Common myeloid progenitor, CD34-positive (primary cell): ENCODE data around the gene FAM200A.

ENCODE experiments used
- CTCF ChIA-PET: fragments of 350-600 bp; sonication (Branson Sonifier 250); formaldehyde crosslinking; loops from one replicate; lab custom pipeline; 2021; ENCODE audit warnings: antibody characterized with exemption; lab: Charles Lee
- POLR2A ChIA-PET: fragments of 350-600 bp; sonication (Branson Sonifier 250); formaldehyde crosslinking; loops from one replicate; lab custom pipeline; 2021; ENCODE audit warnings: antibody characterized with exemption; lab: Charles Lee
- DNase-seq, 3 donors: peaks; one replicate each; pipeline versions ENCODE4 v3.0.0 to v3.0.0-alpha.2; 2013
- H3K27ac ChIP-seq, 2 experiments: 1 replicate in 1 of 2; 2 replicates in 1 of 2; pipeline ENCODE4 v1.7.0; 2013; ENCODE audit warnings: inconsistent platforms in 2 of 2, low read length in 2 of 2, mild to moderate bottlenecking in 2 of 2, low read depth in 1 of 2, moderate library complexity in 1 of 2; ENCODE audit not compliant: severe bottlenecking in 2 of 2, insufficient read depth in 1 of 2, poor library complexity in 1 of 2
- H3K27me3 ChIP-seq, 5 experiments: replicated peaks in 2 of 5; 1 replicate in 3 of 5; 2 replicates in 2 of 5; pipeline versions ENCODE4 v1.6.1 to v1.7.0; 2013; ENCODE audit warnings: low read length in 4 of 5, mild to moderate bottlenecking in 2 of 5, moderate library complexity in 2 of 5, inconsistent platforms in 1 of 5; ENCODE audit not compliant: insufficient read depth in 5 of 5, control insufficient read depth in 4 of 5
- H3K36me3 ChIP-seq, 4 experiments: 1 replicate in 2 of 4; 2 replicates in 2 of 4; pipeline versions ENCODE4 v1.6.1 to v1.7.0; 2013; ENCODE audit warnings: low read length in 3 of 4, control low read depth in 1 of 4, mild to moderate bottlenecking in 1 of 4; ENCODE audit not compliant: control insufficient read depth in 4 of 4, insufficient read depth in 4 of 4
- H3K4me1 ChIP-seq, 4 experiments: 1 replicate in 3 of 4; 2 replicates in 1 of 4; pipeline versions ENCODE4 v1.6.1 to v1.7.1; 2013; ENCODE audit warnings: low read length in 3 of 4, mild to moderate bottlenecking in 3 of 4, control low read depth in 1 of 4, inconsistent platforms in 1 of 4, moderate library complexity in 1 of 4; ENCODE audit not compliant: control insufficient read depth in 4 of 4, insufficient read depth in 4 of 4; ENCODE audit errors: control extremely low read depth in 1 of 4
- H3K4me3 ChIP-seq, 7 experiments: 1 replicate in 4 of 7; 2 replicates in 3 of 7; pipeline versions ENCODE4 v1.5.1 to v1.7.0; 2013; ENCODE audit warnings: mild to moderate bottlenecking in 7 of 7, low read length in 6 of 7, moderate library complexity in 6 of 7, inconsistent platforms in 2 of 7, low read depth in 2 of 7, control low read depth in 1 of 7; ENCODE audit not compliant: insufficient read depth in 4 of 7, control insufficient read depth in 1 of 7; ENCODE audit errors: extremely low read depth in 1 of 7
- H3K9me3 ChIP-seq, 5 experiments: 1 replicate in 4 of 5; 2 replicates in 1 of 5; pipeline versions ENCODE4 v1.6.1 to v1.7.1; 2013; ENCODE audit warnings: low read length in 4 of 5, mild to moderate bottlenecking in 2 of 5, inconsistent platforms in 1 of 5, low read depth in 1 of 5, moderate library complexity in 1 of 5; ENCODE audit not compliant: control insufficient read depth in 4 of 5, insufficient read depth in 2 of 5; ENCODE audit errors: control extremely low read depth in 1 of 5
- WGBS: methylation state at CpG from one replicate; pipeline ENCODE4 v1.1.5; 2013; ENCODE audit not compliant: insufficient coverage; 5-methylcytosine and 5-hydroxymethylcytosine counted together

Gene FAM200A

DNA sequence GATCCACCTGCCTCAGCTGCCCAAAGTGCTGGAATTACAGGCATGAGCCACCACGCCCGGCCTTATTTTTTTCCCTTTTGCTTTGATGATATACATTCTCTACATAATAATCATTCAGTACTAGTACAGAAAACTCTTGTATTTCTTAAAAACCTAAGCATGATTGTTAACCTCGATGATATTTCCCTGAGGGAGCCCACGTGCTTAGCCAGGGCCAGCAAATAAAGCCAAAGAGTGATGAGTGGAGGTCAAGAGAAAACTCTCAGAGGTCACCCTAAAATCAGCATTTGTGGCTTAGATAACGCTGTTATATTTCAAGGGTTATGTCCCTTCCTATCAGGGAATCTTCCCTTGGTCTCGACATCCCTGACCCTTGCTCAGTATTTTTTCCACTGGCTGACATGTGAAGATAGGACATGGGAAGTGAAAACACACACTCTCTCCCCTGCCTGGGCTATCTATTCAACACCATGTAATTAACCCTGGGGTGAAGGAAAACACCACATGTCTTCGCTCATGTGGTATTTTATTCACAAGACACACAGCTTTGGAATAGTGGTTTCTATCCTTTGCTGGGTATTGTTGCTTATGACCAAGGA lies 12.6 kb downstream of the FAM200A start:
- DNase-seq, result no peak
- Histone ChIP-seq H3K4me1 (no peaks in the 10 kb centered on the region), H3K9me3 (peaks cover 2 to 60% (median 39%) of the 10 kb centered on the region in 5 experiments), H3K27me3 (no peaks in the 10 kb centered on the region), H3K4me3 (no peak overlapping the region), H3K36me3 (peaks cover 0 to 6% (median 2%) of the 10 kb centered on the region in 4 experiments), H3K27ac (no peak overlapping the region)
- CTCF ChIA-PET, result no interaction called here
- POLR2A ChIA-PET, result interaction anchor here (0.6 kb wide), 1 partner anchor 28 kb away, joined by 3 read pairs; no protein-coding TSS in a partner anchor
- 82% methylated on average over 5 of the region's 7 CpGs for WGBS

DNA sequence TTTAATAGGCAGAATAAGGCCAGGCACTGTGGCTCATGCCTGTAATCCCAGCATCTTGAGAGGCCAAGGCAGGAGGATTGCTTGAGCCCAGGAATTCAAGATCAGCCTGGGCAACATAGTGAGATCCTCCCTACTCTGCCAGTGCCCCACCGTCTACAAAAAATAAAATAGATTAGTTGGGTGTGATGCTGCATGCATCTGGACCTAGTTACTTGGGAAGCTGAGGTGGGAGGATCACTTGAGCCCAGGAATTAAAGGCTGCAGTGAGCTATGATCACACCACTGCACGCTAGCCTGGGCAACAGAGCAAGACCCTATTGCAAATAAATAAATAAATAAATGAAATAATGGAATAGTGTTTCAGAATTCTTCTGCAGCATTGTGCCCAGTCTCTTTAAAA lies 16.2 kb downstream of the FAM200A start:
- ChIA-PET POLR2A (no interaction called here), CTCF (interaction anchor here (3.6 kb wide), 1 partner anchor 11 kb away, joined by 18 read pairs; no protein-coding TSS in a partner anchor)
- H3K9me3 ChIP-seq, result peaks cover 18 to 67% (median 51%) of the 10 kb centered on the region in 5 experiments
- no peak for DNase-seq
- H3K4me1 ChIP-seq, result no peaks in the 10 kb centered on the region
- 100% methylated on average over 1 of the region's 2 CpGs for WGBS
- no peaks in the 10 kb centered on the region for H3K27me3 ChIP-seq
- H3K36me3 ChIP-seq, result peaks cover 29 to 33% (median 31%) of the 10 kb centered on the region in 4 experiments
- H3K27ac ChIP-seq, result no peak overlapping the region
- no peak overlapping the region for H3K4me3 ChIP-seq

DNA sequence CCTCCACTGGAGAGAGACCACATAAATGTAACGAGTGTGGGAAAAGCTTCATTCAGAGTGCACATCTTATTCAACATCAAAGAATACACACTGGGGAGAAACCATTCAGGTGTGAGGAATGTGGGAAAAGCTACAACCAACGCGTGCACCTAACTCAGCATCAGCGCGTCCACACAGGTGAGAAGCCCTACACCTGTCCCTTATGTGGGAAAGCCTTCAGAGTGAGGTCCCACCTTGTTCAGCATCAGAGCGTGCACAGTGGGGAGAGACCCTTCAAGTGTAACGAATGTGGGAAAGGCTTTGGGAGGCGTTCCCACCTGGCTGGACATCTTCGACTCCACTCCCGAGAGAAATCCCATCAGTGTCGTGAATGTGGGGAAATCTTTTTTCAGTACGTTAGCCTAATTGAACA lies 20.6 kb downstream of the FAM200A start:
- DNase-seq, result peak in 2 of 3 donors; percentile 4 to 15
- POLR2A ChIA-PET, result no interaction called here
- peaks cover 38 to 64% (median 55%) of the 10 kb centered on the region in 4 experiments for H3K36me3 ChIP-seq

DNA sequence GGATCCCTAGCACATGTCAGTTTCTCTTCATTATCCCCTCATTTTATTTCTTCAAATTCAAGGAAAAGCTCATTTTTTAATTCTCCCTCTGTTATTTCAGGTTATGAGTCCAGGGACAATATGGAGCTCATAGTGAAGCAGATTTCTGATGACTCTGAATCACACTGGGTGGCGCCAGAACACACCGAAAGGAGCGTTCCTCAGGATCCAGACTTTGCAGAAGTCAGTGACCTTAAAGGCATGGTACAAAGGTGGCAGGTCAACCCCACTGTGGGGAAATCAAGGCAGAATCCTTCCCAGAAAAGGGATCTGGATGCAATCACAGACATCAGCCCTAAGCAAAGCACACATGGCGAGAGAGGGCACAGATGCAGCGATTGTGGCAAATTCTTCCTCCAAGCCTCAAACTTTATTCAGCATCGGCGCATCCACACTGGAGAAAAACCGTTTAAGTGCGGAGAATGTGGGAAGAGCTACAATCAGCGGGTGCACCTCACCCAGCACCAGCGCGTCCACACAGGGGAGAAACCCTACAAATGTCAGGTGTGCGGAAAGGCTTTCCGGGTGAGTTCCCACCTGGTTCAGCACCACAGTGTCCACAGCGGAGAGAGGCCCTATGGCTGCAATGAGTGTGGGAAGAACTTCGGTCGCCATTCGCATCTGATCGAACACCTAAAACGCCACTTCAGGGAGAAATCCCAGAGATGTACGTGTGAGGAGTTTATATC lies 26.0 kb downstream of the FAM200A start:
- Histone ChIP-seq H3K27ac (no peak overlapping the region), H3K9me3 (peaks cover 3 to 24% (median 12%) of the 10 kb centered on the region in 5 experiments), H3K36me3 (peaks cover 14 to 51% (median 36%) of the 10 kb centered on the region in 4 experiments), H3K27me3 (no peaks in the 10 kb centered on the region), H3K4me3 (no peak overlapping the region), H3K4me1 (no peaks in the 10 kb centered on the region)
- 93% methylated on average over 17 of the region's 21 CpGs for WGBS
- peak; percentile 38 to 54 (median 48) for DNase-seq
- POLR2A ChIA-PET, result no interaction called here
- CTCF ChIA-PET, result interaction anchor here (0.6 to 4.2 kb wide), 16 partner anchors 9 to 485 kb away, joined by 3 to 18 read pairs (median 5); no protein-coding TSS in a partner anchor

More for the DNA sequence above, 20.6 kb downstream of the FAM200A start:
- Histone ChIP-seq H3K4me1 (no peaks in the 10 kb centered on the region), H3K27me3 (no peaks in the 10 kb centered on the region), H3K9me3 (peaks cover 20 to 71% (median 52%) of the 10 kb centered on the region in 5 experiments), H3K4me3 (no peak overlapping the region), H3K27ac (no peak overlapping the region)
- CTCF ChIA-PET, result no interaction called here
- WGBS, result over 99% methylated on average over 11 of the region's 12 CpGs

DNA sequence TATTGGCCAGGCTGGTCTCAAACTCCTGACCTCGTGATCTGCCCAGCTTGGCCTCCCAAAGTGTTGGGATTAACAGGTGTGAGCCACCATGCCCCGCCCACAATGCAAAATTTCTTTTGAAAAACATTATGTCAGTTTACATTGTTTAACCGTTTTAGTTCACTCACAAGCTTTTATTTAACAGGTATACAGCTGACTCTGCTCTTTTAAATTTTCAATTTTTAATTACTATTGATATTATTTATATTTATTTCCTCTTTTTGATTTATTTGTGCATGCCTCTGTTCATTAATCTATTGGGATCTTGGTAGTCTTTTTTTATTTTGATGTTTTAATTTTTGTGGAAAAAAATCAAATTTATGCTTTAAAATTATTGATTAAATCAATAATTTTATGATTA lies 30.5 kb downstream of the FAM200A start:
- 100% methylated on average over 2 of the region's 3 CpGs for WGBS
- POLR2A ChIA-PET, result no interaction called here

DNA sequence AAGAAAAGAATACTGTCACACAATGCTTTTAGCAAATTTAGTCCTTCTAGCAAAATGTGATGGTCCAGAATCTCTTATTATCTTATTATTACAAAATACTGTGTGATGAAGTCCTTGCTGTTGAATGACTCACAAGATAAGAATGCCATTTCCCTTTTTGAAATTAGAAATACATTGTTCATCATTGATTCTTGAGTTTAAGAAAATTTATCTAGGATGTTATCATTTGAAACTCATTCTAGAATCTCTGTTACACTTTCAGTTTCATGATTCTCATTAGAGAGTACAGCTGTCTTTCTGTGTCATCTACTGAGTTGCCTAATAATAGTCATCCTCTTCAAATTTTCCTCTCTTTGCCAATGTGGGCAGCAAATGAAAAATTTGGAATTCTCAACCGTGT lies 37.9 kb downstream of the FAM200A start:
- Histone ChIP-seq H3K27me3 (no peaks in the 10 kb centered on the region), H3K9me3 (no peaks in the 10 kb centered on the region), H3K36me3 (peaks cover 7 to 48% (median 18%) of the 10 kb centered on the region in 4 experiments), H3K4me1 (no peaks in the 10 kb centered on the region), H3K4me3 (no peak overlapping the region), H3K27ac (no peak overlapping the region)
- CTCF ChIA-PET, result interaction anchor here (1.2 to 2.6 kb wide), 3 partner anchors 9 to 38 kb away, joined by 3 to 9 read pairs (median 4); partner anchors contain the start of gene ZKSCAN5
- POLR2A ChIA-PET, result no interaction called here
- 100% methylated on average over 1 of the region's 1 CpG for WGBS
- DNase-seq, result no peak

More for the DNA sequence above, 30.5 kb downstream of the FAM200A start:
- H3K9me3 ChIP-seq, result no peaks in the 10 kb centered on the region
- DNase-seq, result no peak
- no peak overlapping the region for H3K4me3 ChIP-seq
- CTCF ChIA-PET, result no interaction called here
- H3K4me1 ChIP-seq, result no peaks in the 10 kb centered on the region
- H3K27ac ChIP-seq, result no peak overlapping the region
- peaks cover 6 to 31% (median 24%) of the 10 kb centered on the region in 4 experiments for H3K36me3 ChIP-seq
- H3K27me3 ChIP-seq, result no peaks in the 10 kb centered on the region
